Upper lobe of right lung (tissue), 1 donor: Measurements from ENCODE around the gene CDK4. TPM values are rescaled to one million over a fixed set of nuclear protein-coding genes. Genes with fewer than 3 reads are reported as not detected.
"Not testable (repeated sequence)": the region's sequence is repeated elsewhere in the genome, so short reads cannot be mapped to it uniquely, and the experiment has no call there.

Experiments
- ATAC-seq: fragments of 200-7000 bp; cut with Tn5 transposase; one replicate; pipeline ENCODE4 v1.9.1; 2020; ENCODE audit warnings: mild to moderate bottlenecking, moderate library complexity
- DNase-seq: peaks from one replicate; pipeline ENCODE4 v3.0.0-alpha.2; 2020
- H3K27ac ChIP-seq: fragments of 200-600 bp; one replicate; pipeline ENCODE4 v1.8.0; 2022
- H3K27me3 ChIP-seq: fragments of 200-600 bp; one replicate; pipeline ENCODE4 v1.8.0; 2022; ENCODE audit warnings: mild to moderate bottlenecking
- H3K36me3 ChIP-seq: fragments of 200-600 bp; one replicate; pipeline ENCODE4 v1.8.0; 2022
- H3K4me1 ChIP-seq: fragments of 200-600 bp; one replicate; pipeline ENCODE4 v1.8.0; 2022
- H3K4me3 ChIP-seq: fragments of 200-600 bp; one replicate; pipeline ENCODE4 v1.8.0; 2022; ENCODE audit warnings: mild to moderate bottlenecking
- H3K9me3 ChIP-seq: fragments of 200-600 bp; one replicate; pipeline ENCODE4 v1.8.0; 2022
- intact Hi-C: fragments of 100-400 bp; cut with DNase I; formaldehyde crosslinking; loops from one replicate; pipeline ENCODE4 v1.11.0; 2022
- total RNA-seq: library from RNA; stranded (reverse); fragmentation: NEBNext Ultra II Directional; extraction: Animal tissue kit (Norgen Biotek cat#: 25700); gene quantifications from one replicate; pipeline ENCODE4 v1.2.1, GENCODE V29; 2021
- TF ChIP-seq, protein P1 (sequence below): fragments of 200-600 bp; IDR thresholded peaks from one replicate; pipeline ENCODE4 v1.8.0; 2022; ENCODE audit warnings: antibody characterized with exemption
- donor health status: DM: no; HTN: yes; CAD: no; lungs with severe emphysema.

CDK4 gene
- total RNA-seq, 1 donor from 2014 or later = 77.6 TPM

DNA sequence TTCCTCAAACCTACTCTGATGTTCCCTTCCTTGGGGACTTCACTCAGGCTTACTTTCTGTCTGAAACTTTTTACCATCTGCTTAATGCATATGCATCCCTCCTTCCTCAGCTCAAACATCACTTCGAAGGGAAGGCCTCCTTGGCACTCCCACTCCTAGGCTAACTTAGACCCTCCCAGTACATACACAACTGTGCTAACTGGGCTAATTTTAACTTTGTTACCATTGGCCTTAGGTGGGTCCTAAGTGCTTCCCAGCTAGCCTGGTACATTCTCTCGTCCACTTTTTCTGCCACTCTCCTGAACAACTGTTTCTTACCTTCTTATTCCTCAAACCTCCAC is 24.1 kb upstream of the CDK4 start:
- H3K4me1 ChIP-seq = peaks cover 12% of the 10 kb centered on the region
- intact Hi-C loops = no loop called here
- ATAC-seq (no peak), DNase-seq (no peak)
- no peaks in the 10 kb centered on the region for H3K27me3 ChIP-seq
- TF ChIP-seq, protein P1, sequence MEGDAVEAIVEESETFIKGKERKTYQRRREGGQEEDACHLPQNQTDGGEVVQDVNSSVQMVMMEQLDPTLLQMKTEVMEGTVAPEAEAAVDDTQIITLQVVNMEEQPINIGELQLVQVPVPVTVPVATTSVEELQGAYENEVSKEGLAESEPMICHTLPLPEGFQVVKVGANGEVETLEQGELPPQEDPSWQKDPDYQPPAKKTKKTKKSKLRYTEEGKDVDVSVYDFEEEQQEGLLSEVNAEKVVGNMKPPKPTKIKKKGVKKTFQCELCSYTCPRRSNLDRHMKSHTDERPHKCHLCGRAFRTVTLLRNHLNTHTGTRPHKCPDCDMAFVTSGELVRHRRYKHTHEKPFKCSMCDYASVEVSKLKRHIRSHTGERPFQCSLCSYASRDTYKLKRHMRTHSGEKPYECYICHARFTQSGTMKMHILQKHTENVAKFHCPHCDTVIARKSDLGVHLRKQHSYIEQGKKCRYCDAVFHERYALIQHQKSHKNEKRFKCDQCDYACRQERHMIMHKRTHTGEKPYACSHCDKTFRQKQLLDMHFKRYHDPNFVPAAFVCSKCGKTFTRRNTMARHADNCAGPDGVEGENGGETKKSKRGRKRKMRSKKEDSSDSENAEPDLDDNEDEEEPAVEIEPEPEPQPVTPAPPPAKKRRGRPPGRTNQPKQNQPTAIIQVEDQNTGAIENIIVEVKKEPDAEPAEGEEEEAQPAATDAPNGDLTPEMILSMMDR = no peak
- H3K27ac ChIP-seq = no peak overlapping the region
- H3K36me3 ChIP-seq = no peaks in the 10 kb centered on the region
- H3K9me3 ChIP-seq = no peaks in the 10 kb centered on the region
- H3K4me3 ChIP-seq = no peak overlapping the region

DNA sequence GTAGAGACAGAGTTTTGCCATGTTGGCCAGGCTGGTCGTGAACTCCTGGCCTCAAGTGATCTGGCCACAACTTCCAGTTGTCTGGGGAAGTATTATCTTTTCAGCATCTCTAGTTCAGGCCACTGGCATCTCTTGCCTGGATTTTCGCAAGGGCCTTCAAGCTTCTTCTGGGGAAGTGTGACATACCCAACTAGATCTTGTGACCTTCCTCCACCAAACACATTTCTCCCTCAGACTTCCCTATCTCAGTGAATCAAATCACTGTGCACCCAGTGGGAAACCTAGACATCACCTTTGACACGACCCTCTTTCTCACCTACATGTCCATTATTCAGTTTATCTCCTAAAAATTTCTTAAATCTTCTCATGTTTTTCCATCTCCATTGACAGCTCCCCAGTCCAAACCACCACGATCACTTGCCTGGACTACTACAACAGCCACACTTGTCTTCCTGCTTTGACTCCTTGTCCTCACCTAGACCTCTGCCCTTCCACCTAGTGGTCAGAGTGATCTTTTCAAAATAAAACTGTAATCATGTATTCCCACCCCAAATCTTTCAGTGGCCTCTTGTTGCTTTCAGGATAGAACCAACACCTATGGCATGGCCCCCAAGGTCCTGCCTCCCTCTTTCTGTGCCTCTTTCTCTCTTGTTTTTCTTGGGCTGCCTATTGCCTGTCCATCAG is 23.6 kb upstream of the CDK4 start:
- TF ChIP-seq, protein P1 = no peak
- Histone ChIP-seq H3K36me3 (peaks cover 2% of the 10 kb centered on the region), H3K27ac (no peak overlapping the region), H3K4me1 (peaks cover 17% of the 10 kb centered on the region), H3K27me3 (no peaks in the 10 kb centered on the region), H3K4me3 (no peak overlapping the region), H3K9me3 (no peaks in the 10 kb centered on the region)
- ATAC-seq (peak; percentile 18), DNase-seq (no peak)
- intact Hi-C loops = no loop called here

DNA sequence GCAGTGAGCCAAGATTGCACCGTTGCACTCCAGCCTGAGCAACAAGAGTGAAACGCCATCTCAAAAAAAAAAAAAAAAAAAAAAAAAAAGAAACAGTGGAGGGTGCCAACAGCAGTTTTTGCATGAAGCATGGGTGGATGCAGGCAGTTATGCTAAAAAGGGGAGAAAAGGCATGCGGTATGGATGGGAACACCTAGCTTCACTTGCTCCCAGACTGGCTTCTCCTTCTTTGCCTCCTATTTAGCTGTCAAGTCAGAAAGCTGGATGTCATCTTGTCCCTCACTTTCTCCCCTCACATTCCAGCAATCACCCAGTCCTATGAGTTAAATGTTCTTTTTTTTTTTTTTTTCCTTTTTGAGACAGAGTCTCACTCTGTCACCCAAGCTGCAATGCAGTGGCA is 22.9 kb upstream of the CDK4 start:
- H3K9me3 ChIP-seq = no peaks in the 10 kb centered on the region

DNA sequence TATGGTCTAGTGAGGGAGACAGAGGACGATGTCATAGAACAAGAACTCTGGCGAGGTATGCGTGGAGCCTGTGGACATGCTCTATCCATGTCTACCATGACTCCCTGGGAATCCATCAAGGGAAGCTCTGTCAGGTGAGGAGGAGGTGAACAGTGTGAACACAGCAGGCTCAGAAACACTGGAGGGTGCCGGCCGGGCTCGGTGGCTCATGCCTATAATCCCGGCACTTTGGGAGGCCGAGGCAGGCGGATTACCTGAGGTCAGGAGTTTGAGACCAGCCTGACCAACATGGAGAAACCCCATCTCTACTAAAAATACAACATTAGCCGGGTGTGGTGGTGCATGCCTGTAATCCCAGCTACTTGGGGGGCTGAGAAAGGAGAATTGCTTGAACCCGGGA is 22.5 kb upstream of the CDK4 start:
- Histone ChIP-seq H3K36me3 (peaks cover 11% of the 10 kb centered on the region), H3K4me1 (peaks cover 18% of the 10 kb centered on the region)
- DNase-seq = peak; percentile 25
- ATAC-seq, H3K27ac ChIP-seq, H3K27me3 ChIP-seq, H3K9me3 ChIP-seq, intact Hi-C loops, H3K4me3 ChIP-seq: not testable (repeated sequence)

More for the DNA sequence above, 22.9 kb upstream of the CDK4 start:
- H3K4me3 ChIP-seq = no peak overlapping the region
- intact Hi-C loops = no loop called here
- peaks cover 9% of the 10 kb centered on the region for H3K36me3 ChIP-seq
- no peak overlapping the region for H3K27ac ChIP-seq
- peaks cover 18% of the 10 kb centered on the region for H3K4me1 ChIP-seq
- TF ChIP-seq, protein P1 = no peak
- H3K27me3 ChIP-seq = no peaks in the 10 kb centered on the region
- DNase-seq (peak; percentile 0), ATAC-seq (no peak)

DNA sequence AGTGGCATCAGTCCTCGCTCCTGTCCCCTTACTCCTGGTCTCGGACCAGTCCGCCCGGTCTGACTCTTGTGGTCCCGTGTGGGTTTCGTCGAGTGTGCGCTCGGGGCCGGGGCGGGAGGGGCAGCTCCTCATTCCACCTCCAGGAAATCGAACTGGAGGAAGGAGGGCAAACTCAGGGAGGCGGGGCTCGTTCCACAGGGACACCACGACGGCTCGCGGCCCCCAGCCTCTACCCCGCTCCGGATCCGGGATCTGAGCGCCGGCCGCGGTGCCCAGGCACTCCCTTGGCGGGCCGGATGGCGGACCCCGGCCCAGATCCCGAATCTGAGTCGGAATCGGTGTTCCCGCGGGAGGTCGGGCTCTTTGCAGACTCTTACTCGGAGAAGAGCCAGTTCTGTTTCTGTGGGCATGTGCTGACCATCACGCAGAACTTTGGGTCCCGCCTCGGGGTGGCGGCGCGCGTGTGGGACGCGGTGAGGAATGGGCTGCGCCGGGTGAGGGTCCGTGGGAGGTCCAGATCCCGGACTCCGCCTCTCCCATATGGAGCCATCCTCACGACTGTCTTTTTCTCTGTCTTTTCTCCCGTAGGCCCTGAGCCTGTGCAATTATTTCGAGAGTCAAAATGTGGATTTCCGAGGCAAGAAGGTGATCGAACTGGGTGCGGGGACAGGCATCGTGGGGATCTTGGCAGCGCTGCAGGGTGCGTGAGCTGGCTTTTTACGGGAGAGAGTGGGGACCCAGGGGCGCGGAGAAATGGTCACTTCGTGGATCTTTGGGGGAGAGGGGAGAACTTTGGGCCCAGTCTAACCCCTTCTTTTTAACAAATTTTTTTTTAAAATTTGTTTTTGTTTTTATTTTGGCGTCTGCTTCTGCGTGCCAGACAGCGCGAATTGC is 20.6 kb upstream of the CDK4 start, which contains the start of gene EEF1AKMT3:
Gene EEF1AKMT3, plus strand, starts transcription at position 186 of the 894 bp plus-strand sequence. Its CDS starts 111 bp downstream, at position 297.
- peak within 1 kb of the TSS; percentile 92 for H3K27ac ChIP-seq
- no peaks in the 10 kb centered on the region for H3K9me3 ChIP-seq
- peaks cover 18% of the 10 kb centered on the region for H3K4me1 ChIP-seq
- no peaks in the 10 kb centered on the region for H3K27me3 ChIP-seq
- ATAC-seq (peak; percentile 67), DNase-seq (peak; percentile 85)
- intact Hi-C loops = no loop called here
- H3K36me3 ChIP-seq = peaks cover 24% of the 10 kb centered on the region
- peak within 1 kb of the TSS; percentile 78 for H3K4me3 ChIP-seq
- TF ChIP-seq, protein P1 = no peak

DNA sequence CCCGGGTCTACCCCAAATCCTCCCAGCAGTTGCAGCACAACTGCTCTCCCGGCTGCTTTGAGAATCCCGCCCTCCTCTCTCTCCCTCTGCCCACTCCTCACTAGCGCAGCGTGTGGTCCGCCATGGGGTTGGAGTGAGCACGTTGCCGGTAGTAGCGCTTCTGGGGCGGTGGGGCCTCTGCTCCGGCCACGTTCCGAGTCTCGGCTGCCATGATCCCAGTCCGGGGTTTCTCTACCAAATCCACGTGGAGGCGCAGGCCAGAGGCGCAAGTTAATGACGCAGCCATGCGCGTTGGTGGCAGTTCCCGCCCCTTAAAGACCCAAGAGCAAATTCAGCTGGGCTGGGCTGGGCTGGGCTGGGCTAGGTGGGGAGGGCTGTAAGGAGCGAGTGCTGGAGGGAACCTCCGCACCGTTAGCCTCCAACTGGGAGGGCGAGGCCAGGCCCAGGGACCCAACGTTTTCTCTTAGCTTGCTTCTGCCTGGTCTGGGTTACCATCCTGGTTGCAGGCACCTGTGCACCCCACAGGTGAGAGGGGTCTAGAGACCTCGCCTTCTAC is 19.8 kb upstream of the CDK4 start, which contains the start of gene METTL1:
Gene METTL1, minus strand, starts transcription at position 233 of the 556 bp plus-strand sequence. Its CDS starts 22 bp downstream, at position 211.
- Histone ChIP-seq H3K4me3 (peak within 1 kb of the TSS; percentile 78), H3K27me3 (peaks cover 2% of the 10 kb centered on the region), H3K36me3 (peaks cover 24% of the 10 kb centered on the region), H3K4me1 (peaks cover 19% of the 10 kb centered on the region), H3K9me3 (no peaks in the 10 kb centered on the region), H3K27ac (peak within 1 kb of the TSS; percentile 92)
- DNase-seq (peak; percentile 97), ATAC-seq (peak; percentile 95)
- intact Hi-C loops = no loop called here
- TF ChIP-seq, protein P1 = no peak
